K562 (cell line): ENCODE measurements around the gene PRDM11. TPM values are rescaled to one million over a fixed set of nuclear protein-coding genes. Genes with fewer than 3 reads are reported as not detected.

ENCODE experiments used
- CHD2 ChIP-seq: IDR thresholded peaks from 2 replicates; pipeline ENCODE4 v1.6.1; 2011; ENCODE audit warnings: low read depth, low read length
- CREB1 ChIP-seq, 2 experiments: sonication (generic) in 1 of 2; formaldehyde crosslinking in 1 of 2; IDR thresholded peaks; 2 replicates each; pipeline versions ENCODE4 v1.6.1 to v1.8.0; 2012 to 2022; ENCODE audit warnings: inconsistent platforms in 1 of 2, mild to moderate bottlenecking in 1 of 2, missing genetic modification reagents in 1 of 2, moderate library complexity in 1 of 2
- CTBP1 ChIP-seq: fragments of 450-650 bp; IDR thresholded peaks from 2 replicates; pipeline ENCODE4 v1.6.1; 2016; ENCODE audit warnings: borderline replicate concordance
- FOXA1 ChIP-seq: fragments of 450-650 bp; IDR thresholded peaks from 2 replicates; pipeline ENCODE4 v1.6.1; 2016; ENCODE audit warnings: mild to moderate bottlenecking, borderline replicate concordance
- FOXK2 ChIP-seq, 2 experiments: fragments of 450-650 bp; IDR thresholded peaks in 1 of 2; conservative IDR thresholded peaks in 1 of 2; 2 replicates each; pipeline ENCODE4 v1.6.1; 2016; ENCODE audit warnings: low read depth in 2 of 2, mild to moderate bottlenecking in 1 of 2
- ILK ChIP-seq: fragments of 450-650 bp; IDR thresholded peaks from 2 replicates; pipeline ENCODE4 v1.6.1; 2016; ENCODE audit warnings: missing genetic modification characterization, low read depth, mild to moderate bottlenecking, missing compliant biosample characterization, moderate library complexity, borderline replicate concordance
- KDM5B ChIP-seq: fragments of 200-600 bp; sonication (generic); IDR thresholded peaks from 2 replicates; pipeline ENCODE4 v1.6.1; 2012; ENCODE audit warnings: low read depth, mild to moderate bottlenecking, moderate library complexity, low read length, control low read depth, inconsistent platforms; ENCODE audit not compliant: insufficient replicate concordance
- KLF6 ChIP-seq: fragments of 250-450 bp; sonication (Bioruptor Pico); IDR thresholded peaks from 2 replicates; pipeline ENCODE4 v1.4.0; 2020; ENCODE audit warnings: mild to moderate bottlenecking, moderate library complexity, borderline replicate concordance
- NRF1 ChIP-seq, 2 experiments: fragments of 450-650 bp; IDR thresholded peaks in 1 of 2; conservative IDR thresholded peaks in 1 of 2; 2 replicates each; pipeline ENCODE4 v1.6.1; 2014; ENCODE audit warnings: mild to moderate bottlenecking in 2 of 2
- PCBP1 ChIP-seq: fragments of 200-400 bp; formaldehyde crosslinking; IDR thresholded peaks from 2 replicates; pipeline ENCODE4 v1.6.1; 2018; ENCODE audit warnings: mild to moderate bottlenecking, low read depth, low read length; ENCODE audit not compliant: poor library complexity, severe bottlenecking
- PML ChIP-seq: IDR thresholded peaks from 2 replicates; pipeline ENCODE4 v1.6.1; 2012; ENCODE audit warnings: low read length, inconsistent platforms
- RBFOX2 ChIP-seq: fragments of 200-400 bp; formaldehyde crosslinking; IDR thresholded peaks from 2 replicates; pipeline ENCODE4 v1.6.1; 2017; ENCODE audit warnings: low read depth, mild to moderate bottlenecking, low read length, moderate library complexity
- RBM25 ChIP-seq: fragments of 200-400 bp; formaldehyde crosslinking; IDR thresholded peaks from 2 replicates; pipeline ENCODE4 v1.6.1; 2018; ENCODE audit warnings: low read length, low read depth, moderate library complexity; ENCODE audit not compliant: severe bottlenecking
- SOX6 ChIP-seq: fragments of 450-650 bp; IDR thresholded peaks from 2 replicates; pipeline ENCODE4 v1.6.1; 2014; ENCODE audit warnings: mild to moderate bottlenecking
- STAG1 ChIP-seq: sonication (generic); formaldehyde crosslinking; IDR thresholded peaks from 2 replicates; pipeline ENCODE4 v1.5.0; 2020; ENCODE audit warnings: missing genetic modification reagents, borderline replicate concordance
- TBP ChIP-seq: optimal IDR thresholded peaks from 2 replicates; pipeline ENCODE3; 2011; ENCODE audit warnings: low read depth, low read length, improper control_type of control experiment
- ZNF12 ChIP-seq: sonication (generic); formaldehyde crosslinking; IDR thresholded peaks from 2 replicates; pipeline ENCODE4 v1.4.0; 2020; ENCODE audit warnings: mild to moderate bottlenecking, missing genetic modification reagents
- ZNF431 ChIP-seq: sonication (generic); formaldehyde crosslinking; IDR thresholded peaks from 2 replicates; pipeline ENCODE4 v1.8.0; 2022; ENCODE audit warnings: mild to moderate bottlenecking, missing genetic modification reagents
- ZNF507 ChIP-seq: conservative IDR thresholded peaks from 2 replicates; pipeline ENCODE4 v1.6.1; 2017; ENCODE audit warnings: missing genetic modification characterization, missing compliant biosample characterization
- ZZZ3 ChIP-seq: fragments of 450-650 bp; IDR thresholded peaks from 2 replicates; pipeline ENCODE4 v1.6.1; 2016; ENCODE audit warnings: antibody characterized with exemption, mild to moderate bottlenecking, moderate library complexity
- polyA plus RNA-seq, 8 experiments: library from polyadenylated mRNA; depleted of rRNA in 4 of 8; stranded (reverse) in 5 of 8; unstranded in 3 of 8; fragments of >200 nt; fragmentation: Nextera tagmentation in 2 of 8; fragmentation: Illumina TruSeq in 1 of 8; extraction: Ambion mirVana in 2 of 8; extraction: Trizol in 1 of 8; gene quantifications; 2 replicates each; pipeline versions ENCODE4 v1.2.1 to v1.2.3, GENCODE V29; 2011 to 2014; ENCODE audit warnings: inconsistent platforms in 1 of 8, missing spikeins in 1 of 8
- total RNA-seq, 7 experiments: library from RNA; depleted of rRNA in 6 of 7; stranded (reverse); fragments of >200 nt in 6 of 7; fragmentation: Illumina TruSeq in 2 of 7; extraction: Trizol in 2 of 7; gene quantifications; 2 replicates each; pipeline versions ENCODE4 v1.2.1 to v1.2.3, GENCODE V29; 2011 to 2021; ENCODE audit warnings: low replicate concordance in 1 of 7
- TF ChIP-seq, protein P1 (sequence below): sonication (generic); IDR thresholded peaks from 2 replicates; pipeline ENCODE4 v1.6.1; 2016
- TF ChIP-seq, protein P2 (sequence below): sonication (generic); formaldehyde crosslinking; IDR thresholded peaks from 2 replicates; pipeline ENCODE4 v1.8.0; 2023; ENCODE audit warnings: mild to moderate bottlenecking, missing genetic modification reagents
- TF ChIP-seq, protein P3 (sequence below), 2 experiments: fragments of 200-800 bp in 1 of 2; sonication (Bioruptor generic) in 1 of 2; sonication (generic) in 1 of 2; formaldehyde crosslinking in 1 of 2; IDR thresholded peaks in 1 of 2; conservative IDR thresholded peaks in 1 of 2; 2 replicates each; pipeline versions ENCODE4 v1.5.0 to v1.6.1; 2016 to 2020; ENCODE audit warnings: missing compliant biosample characterization in 1 of 2, missing genetic modification characterization in 1 of 2, missing genetic modification reagents in 1 of 2

PRDM11 gene
- total and polyA plus RNA-seq, 9 of the 15 experiments (the other 6 are each of a cell fraction or from before 2014, with no cell fraction given) = 0.01 to 1.1 (median 0.29) TPM

DNA sequence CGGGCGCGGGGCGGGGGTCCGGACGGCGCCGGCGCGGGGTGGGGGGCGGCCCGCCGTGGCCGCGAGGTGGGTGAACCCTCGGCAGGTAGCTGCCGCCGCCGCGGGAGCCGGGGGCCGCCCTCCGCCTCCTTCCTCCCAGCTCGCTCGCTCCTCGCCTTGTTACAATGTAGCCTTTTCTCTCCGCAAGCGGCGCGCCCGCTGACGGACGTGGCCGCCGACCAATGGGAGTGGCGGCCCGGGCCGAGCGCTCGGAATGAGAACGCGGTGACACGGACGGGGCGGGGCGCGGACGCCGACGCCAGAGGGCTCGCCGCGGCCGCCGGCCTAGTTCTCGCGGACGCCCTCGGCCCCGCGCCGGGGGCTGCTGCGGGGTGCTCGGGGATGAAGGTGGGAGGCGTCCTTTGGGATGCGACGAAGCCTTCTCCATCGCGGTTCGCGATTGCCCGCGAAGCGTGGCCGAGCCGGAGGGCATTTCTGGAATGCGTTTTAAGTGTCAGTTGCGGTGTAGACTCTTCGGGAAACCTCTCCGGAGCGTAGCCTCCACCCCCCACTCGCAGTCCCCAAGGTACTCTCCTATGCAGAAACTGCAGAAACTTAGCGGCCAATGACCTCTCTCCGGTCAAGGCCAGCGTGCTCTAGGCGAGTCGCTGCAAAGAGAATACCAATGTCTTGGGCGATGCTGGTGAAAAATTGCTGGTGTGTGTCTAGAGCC is 734 bp downstream of the PRDM11 start (continued):
- peak; percentile 80 for TF ChIP-seq CREB1 (IDR thresholded peaks at IDR 0.05)
- TF ChIP-seq CREB1 (CRISPR knock-in tag; IDR thresholded peaks at IDR 0.05) = peak; percentile 76
- no peak for TF ChIP-seq ZNF431 (CRISPR knock-in tag)
- no peak for TF ChIP-seq FOXA1
- no peak for TF ChIP-seq ILK
- TF ChIP-seq RBM25 = peak; percentile 99
- no peak for TF ChIP-seq PML
- TF ChIP-seq ZNF12 (CRISPR knock-in tag) = 0 out of 2 replicates have a peak, but pooled peaks have one; percentile 51
- peak; percentile 94 for TF ChIP-seq CTBP1
- peak; percentile 62; the same call in 1 of the 2 replicates for TF ChIP-seq CHD2
- TF ChIP-seq ZNF507 (tag) = no peak
- no peak for TF ChIP-seq KLF6 (CRISPR knock-in tag)
- TF ChIP-seq, protein P1, sequence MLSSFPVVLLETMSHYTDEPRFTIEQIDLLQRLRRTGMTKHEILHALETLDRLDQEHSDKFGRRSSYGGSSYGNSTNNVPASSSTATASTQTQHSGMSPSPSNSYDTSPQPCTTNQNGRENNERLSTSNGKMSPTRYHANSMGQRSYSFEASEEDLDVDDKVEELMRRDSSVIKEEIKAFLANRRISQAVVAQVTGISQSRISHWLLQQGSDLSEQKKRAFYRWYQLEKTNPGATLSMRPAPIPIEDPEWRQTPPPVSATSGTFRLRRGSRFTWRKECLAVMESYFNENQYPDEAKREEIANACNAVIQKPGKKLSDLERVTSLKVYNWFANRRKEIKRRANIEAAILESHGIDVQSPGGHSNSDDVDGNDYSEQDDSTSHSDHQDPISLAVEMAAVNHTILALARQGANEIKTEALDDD = no peak
- TF ChIP-seq, protein P2, sequence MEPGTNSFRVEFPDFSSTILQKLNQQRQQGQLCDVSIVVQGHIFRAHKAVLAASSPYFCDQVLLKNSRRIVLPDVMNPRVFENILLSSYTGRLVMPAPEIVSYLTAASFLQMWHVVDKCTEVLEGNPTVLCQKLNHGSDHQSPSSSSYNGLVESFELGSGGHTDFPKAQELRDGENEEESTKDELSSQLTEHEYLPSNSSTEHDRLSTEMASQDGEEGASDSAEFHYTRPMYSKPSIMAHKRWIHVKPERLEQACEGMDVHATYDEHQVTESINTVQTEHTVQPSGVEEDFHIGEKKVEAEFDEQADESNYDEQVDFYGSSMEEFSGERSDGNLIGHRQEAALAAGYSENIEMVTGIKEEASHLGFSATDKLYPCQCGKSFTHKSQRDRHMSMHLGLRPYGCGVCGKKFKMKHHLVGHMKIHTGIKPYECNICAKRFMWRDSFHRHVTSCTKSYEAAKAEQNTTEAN (CRISPR knock-in tag) = no peak
- no peak for TF ChIP-seq FOXK2 (conservative IDR thresholded peaks at IDR 0.05 in 1 of 2, IDR thresholded peaks at IDR 0.05 in 1 of 2; ENCODE audit: low read depth in 2 of 2)
- TF ChIP-seq, protein P3, sequence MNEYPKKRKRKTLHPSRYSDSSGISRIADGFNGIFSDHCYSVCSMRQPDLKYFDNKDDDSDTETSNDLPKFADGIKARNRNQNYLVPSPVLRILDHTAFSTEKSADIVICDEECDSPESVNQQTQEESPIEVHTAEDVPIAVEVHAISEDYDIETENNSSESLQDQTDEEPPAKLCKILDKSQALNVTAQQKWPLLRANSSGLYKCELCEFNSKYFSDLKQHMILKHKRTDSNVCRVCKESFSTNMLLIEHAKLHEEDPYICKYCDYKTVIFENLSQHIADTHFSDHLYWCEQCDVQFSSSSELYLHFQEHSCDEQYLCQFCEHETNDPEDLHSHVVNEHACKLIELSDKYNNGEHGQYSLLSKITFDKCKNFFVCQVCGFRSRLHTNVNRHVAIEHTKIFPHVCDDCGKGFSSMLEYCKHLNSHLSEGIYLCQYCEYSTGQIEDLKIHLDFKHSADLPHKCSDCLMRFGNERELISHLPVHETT (CRISPR knock-in tag; conservative IDR thresholded peaks at IDR 0.05 in 1 of 2, IDR thresholded peaks at IDR 0.05 in 1 of 2) = peak in 1 of 2 experiments; percentile 85; a peak in 2 of 4 replicates
- TF ChIP-seq SOX6 = 0 out of 2 replicates have a peak, but pooled peaks have one; percentile 36
- peak; percentile 87 for TF ChIP-seq RBFOX2
- TF ChIP-seq TBP = peak; percentile 33
- 0 out of 2 replicates have a peak, but pooled peaks have one; percentile 3 for TF ChIP-seq STAG1 (CRISPR knock-in tag)
- TF ChIP-seq KDM5B = peak; percentile 26
- no peak for TF ChIP-seq PCBP1
- peak in 1 of 2 experiments; percentile 38; a peak in 2 of 4 replicates for TF ChIP-seq NRF1 (conservative IDR thresholded peaks at IDR 0.05 in 1 of 2, IDR thresholded peaks at IDR 0.05 in 1 of 2)
- no peak for TF ChIP-seq ZZZ3
